ENCODE results near the gene HOXC4. TPM values are rescaled to one million over a fixed set of nuclear protein-coding genes. Genes with fewer than 3 reads are reported as not detected.
A peak's percentile ranks its signal among the peaks of the same experiment; 100 is the strongest.

The HOXC4 gene
- total RNA-seq, 1 experiment from 2014 or later: 4.7 TPM

DNA sequence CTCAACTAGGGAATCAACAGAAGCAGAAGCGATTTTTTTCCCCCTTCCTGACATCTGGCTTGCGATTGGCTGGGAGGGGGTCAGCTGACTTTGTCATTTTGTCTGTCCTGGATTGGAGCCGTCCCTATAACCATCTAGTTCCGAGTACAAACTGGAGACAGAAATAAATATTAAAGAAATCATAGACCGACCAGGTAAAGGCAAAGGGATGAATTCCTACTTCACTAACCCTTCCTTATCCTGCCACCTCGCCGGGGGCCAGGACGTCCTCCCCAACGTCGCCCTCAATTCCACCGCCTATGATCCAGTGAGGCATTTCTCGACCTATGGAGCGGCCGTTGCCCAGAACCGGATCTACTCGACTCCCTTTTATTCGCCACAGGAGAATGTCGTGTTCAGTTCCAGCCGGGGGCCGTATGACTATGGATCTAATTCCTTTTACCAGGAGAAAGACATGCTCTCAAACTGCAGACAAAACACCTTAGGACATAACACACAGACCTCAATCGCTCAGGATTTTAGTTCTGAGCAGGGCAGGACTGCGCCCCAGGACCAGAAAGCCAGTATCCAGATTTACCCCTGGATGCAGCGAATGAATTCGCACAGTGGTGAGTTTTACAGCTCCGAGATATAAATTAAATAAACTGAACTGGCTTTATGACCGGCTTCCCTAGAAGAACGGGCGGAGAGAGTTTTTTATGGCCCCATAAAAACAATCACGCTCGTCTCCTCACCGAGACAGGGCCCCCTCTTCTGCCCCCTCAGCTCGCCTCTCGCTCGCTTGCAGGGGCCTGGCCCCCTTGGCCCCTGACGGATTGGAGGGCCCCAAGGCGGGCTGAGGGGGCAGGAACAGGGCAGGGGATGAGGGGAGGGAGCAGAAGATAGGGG is 25.1 kb upstream of the HOXC4 start, which contains the start of gene HOXC6:
HOXC6 (plus strand) TSS at position 127 of the 888 bp plus-strand sequence; CDS start at position 209, 82 bp downstream.
- no peak for DNase-seq (ENCODE audit: low read depth)

DNA sequence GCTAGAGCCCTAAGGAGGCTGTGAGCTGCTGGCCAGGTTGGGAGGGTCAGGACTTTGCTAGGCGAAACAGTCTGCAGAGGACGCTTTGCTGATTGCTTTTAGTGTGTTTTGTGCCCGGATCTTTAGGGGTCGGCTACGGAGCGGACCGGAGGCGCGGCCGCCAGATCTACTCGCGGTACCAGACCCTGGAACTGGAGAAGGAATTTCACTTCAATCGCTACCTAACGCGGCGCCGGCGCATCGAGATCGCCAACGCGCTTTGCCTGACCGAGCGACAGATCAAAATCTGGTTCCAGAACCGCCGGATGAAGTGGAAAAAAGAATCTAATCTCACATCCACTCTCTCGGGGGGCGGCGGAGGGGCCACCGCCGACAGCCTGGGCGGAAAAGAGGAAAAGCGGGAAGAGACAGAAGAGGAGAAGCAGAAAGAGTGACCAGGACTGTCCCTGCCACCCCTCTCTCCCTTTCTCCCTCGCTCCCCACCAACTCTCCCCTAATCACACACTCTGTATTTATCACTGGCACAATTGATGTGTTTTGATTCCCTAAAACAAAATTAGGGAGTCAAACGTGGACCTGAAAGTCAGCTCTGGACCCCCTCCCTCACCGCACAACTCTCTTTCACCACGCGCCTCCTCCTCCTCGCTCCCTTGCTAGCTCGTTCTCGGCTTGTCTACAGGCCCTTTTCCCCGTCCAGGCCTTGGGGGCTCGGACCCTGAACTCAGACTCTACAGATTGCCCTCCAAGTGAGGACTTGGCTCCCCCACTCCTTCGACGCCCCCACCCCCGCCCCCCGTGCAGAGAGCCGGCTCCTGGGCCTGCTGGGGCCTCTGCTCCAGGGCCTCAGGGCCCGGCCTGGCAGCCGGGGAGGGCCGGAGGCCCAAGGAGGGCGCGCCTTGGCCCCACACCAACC is 23.9 kb upstream of the HOXC4 start:
- no peak for DNase-seq (ENCODE audit: low read depth)

DNA sequence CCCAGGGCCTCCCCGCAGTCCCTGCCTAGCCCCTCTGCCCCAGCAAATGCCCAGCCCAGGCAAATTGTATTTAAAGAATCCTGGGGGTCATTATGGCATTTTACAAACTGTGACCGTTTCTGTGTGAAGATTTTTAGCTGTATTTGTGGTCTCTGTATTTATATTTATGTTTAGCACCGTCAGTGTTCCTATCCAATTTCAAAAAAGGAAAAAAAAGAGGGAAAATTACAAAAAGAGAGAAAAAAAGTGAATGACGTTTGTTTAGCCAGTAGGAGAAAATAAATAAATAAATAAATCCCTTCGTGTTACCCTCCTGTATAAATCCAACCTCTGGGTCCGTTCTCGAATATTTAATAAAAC is 23.2 kb upstream of the HOXC4 start:
- no peak for DNase-seq (ENCODE audit: low read depth)

DNA sequence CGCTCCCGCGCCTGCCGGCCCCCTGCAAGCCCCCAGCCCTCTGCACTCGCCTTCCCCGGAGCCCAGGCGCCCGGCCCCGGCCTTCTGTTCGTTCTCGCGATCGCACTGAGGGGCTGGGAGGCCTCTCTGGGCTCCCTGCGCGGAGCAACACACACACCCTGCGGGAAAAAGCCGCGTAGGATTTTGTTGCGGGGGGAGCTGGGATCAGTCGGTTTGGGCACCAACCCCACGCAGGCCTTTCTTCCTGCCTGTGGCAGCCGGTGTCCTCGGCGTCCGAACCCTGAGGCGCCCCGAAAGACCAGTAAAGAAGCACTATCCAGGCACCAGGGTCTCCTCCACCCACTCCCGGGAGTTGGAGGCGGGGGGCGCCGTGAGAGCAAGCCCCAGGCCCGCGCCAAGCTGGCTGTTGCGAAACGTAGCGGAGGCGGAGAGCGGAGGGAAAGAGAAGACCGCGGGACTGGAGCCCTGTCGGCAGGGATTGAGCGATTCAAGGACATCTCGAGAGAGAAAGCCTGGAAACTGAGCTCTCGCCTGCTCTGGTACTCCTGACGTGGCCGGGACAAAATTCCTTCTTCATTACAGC is 22.7 kb upstream of the HOXC4 start:
- no peak for DNase-seq (ENCODE audit: low read depth)

DNA sequence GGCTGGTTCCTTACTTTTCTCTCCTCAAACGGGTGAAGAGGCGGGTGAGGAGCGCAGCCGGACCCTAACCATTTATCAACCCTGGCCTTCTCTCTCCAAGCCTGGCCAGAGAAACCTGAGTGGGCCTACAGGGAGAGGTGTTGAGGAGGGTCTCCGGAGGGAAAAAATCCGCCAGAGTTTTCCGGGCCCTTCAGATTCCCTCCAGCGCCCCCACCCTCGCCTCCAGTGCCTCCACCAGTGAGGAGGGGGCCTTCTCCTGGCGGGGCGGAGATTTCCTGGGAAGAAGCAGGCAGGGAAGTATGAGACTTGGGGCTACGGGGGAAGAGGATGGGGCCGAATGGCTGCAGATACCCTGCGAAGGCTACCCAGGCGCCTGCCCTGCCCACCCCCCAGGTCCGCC is 22.2 kb upstream of the HOXC4 start:
- DNase-seq (ENCODE audit: low read depth): no peak

DNA sequence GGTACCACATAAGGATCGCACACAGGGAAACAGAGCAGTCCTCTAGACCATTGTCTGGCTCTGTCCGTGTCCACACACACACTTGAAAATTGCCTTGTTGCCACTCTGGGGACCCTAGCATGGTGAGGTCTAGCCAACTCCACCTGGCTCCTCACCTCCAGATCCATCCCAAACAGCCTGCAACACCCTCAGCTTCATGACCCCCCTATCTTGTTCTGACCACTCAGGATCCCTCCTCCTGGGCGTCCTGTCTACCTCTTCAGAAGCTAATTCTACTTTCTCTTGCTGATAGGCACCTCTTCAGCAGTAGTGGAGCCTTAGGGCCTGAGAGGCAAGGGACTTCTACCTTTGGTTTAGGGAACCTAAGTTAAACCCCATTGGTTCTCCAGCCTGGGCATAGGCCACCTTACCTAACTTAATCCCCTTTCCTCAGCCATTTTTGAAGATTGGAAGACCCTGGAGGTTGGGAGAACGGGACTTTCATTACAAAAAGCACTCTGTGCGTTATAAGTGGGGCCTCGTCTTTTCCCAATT is 21.5 kb upstream of the HOXC4 start:
- no peak for DNase-seq (ENCODE audit: low read depth)

DNA sequence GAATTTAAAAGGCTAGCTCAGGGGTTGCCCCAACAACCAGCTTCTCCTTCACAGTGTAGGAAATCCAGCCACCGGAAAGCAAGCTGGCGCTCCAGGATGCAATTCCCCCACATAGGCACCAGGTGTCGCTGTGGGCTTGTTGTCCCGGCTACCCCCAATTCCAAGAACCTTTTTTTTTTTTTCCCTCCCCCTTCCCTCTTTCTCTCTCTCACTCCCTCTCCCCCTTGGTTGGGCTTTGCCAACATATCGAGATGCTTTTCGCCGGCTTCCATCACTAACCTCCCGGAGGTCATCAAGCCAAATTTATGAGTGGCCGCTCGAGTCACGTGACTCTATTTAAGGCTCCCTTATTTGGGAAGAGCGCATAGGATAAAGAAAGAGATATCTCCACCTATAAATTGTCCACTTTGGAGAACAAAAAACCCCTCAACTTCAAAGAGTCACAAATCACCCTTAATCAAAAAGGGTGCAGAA is 21.0 kb upstream of the HOXC4 start, which contains the start of gene HOXC5:
HOXC5 (plus strand) TSS at position 424 of the 474 bp plus-strand sequence. CDS start 73 bp downstream, outside the sequence.
- DNase-seq (ENCODE audit: low read depth): peak; percentile 86

DNA sequence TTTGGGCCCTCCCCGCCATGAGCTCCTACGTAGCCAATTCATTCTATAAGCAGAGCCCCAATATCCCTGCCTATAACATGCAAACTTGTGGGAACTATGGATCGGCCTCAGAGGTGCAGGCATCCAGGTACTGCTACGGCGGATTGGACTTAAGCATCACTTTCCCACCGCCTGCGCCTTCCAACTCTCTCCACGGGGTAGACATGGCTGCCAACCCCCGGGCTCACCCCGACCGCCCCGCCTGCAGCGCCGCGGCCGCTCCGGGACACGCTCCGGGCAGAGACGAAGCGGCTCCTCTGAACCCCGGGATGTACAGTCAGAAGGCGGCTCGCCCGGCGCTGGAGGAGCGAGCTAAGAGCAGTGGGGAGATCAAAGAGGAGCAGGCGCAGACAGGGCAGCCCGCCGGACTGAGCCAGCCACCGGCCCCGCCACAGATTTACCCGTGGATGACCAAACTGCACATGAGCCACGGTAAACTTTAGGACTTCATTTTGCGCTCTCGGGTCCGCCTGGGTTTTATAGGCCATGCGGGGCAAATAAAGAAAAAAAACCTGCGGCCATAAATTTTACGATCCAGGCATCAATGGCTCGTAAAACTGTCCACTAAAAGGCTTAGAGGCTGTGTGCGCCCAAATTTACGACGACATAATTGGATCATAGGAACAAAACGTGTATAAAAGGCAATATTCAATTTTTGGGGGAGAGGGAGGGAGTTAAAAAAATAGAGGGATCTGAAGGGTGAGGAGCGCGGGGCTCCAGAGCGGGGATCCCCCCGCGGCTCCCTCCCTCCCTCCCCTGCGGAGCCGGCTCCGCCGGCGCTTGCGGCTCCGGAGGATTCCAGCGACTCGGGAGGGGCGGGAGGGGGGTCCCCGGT is 20.3 kb upstream of the HOXC4 start:
- DNase-seq (ENCODE audit: low read depth): peak; percentile 80

DNA sequence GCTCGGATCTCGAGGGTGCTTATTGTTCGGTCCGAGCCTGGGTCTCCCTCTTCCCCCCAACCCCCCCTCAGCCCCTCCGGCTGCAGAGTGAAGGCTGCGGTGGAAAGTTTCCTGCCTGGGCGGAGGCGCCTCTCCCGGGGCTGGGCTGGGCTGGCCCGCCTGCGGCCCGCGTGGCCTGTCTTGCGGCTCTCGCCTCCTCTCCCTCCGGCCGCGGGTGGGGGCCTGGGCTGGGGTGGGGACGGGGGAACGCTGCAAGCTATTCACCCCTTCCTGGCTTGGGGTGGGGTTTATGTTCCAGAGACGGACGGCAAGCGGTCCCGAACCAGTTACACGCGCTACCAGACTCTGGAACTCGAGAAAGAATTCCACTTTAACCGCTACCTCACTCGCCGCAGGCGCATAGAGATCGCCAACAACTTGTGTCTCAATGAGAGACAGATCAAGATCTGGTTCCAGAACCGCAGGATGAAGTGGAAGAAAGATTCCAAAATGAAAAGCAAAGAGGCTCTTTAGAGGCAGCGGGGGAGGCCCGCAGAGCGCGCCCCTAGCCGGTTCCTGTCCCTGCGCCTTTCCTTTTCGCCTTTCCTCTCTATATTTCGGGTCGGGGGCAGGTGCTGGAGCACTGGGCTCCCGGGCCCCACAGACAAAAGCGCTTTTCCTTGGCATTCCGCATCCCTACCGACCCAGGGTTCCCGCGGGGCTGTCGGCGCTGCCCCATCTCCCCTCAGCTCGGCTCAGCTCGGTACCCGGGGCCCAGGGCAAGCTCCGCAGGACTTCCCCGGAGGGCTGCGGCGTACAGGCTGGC is 19.5 kb upstream of the HOXC4 start:
- no peak for DNase-seq (ENCODE audit: low read depth)

DNA sequence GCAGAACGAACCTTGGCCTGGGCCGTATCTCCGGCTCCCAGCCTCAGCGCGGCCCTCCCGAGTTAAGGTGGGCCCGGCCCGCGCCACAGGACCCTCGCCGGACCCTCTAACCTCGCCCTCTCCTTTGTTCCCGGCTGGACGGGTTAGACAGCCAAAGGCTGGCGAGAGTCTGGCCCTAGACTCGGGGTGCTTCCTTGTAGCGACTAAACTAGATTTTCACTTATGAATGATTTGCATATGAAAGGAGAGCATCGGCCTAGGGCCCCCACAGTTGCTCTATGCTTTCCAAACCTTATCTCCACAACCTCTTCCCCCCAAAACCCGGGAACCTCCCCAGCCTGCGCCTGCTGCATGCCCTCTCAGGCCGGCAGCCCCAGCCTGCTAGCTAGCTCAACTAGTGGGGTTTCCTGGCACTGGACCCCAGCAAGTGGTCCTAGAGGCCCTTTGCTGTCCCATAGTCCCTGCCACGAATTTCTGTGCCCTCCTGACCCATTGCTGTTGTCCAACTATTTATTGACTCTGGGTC is 18.8 kb upstream of the HOXC4 start:
- no peak for DNase-seq (ENCODE audit: low read depth)

DNA sequence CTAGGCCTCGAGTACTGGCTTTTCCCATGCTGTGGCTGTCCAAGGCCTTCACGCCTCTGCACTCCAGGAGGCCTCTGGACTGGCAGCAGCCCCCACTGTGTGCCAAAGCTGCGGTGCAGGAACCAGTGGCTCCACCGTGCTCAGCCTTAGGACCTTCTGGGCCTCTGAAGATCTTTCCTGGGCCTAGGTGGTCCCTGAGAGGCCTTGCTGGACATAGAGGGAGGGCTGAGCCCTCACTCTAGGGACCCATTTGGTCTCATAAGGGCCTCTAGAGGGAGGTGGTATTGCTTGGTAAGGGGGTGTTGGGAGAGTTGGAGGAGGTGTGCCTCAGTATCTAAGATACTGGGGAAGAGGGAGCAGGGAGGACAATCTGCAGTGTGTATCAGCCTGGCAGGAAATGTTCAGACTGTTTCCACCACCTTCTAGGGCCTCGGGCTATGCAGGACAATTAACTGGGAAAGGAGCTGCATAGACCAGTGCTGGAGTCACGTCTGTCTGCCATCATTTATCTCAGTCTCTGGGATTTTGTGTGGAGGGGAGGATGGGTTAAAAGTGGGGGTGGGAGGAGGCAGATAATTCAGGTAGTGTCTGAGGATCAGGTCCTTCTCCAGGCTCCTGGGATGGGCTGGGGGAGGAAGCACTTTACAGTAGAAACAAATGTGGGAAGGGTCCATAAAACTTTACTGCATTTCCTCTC is 17.9 kb upstream of the HOXC4 start:
- no peak for DNase-seq (ENCODE audit: low read depth)

DNA sequence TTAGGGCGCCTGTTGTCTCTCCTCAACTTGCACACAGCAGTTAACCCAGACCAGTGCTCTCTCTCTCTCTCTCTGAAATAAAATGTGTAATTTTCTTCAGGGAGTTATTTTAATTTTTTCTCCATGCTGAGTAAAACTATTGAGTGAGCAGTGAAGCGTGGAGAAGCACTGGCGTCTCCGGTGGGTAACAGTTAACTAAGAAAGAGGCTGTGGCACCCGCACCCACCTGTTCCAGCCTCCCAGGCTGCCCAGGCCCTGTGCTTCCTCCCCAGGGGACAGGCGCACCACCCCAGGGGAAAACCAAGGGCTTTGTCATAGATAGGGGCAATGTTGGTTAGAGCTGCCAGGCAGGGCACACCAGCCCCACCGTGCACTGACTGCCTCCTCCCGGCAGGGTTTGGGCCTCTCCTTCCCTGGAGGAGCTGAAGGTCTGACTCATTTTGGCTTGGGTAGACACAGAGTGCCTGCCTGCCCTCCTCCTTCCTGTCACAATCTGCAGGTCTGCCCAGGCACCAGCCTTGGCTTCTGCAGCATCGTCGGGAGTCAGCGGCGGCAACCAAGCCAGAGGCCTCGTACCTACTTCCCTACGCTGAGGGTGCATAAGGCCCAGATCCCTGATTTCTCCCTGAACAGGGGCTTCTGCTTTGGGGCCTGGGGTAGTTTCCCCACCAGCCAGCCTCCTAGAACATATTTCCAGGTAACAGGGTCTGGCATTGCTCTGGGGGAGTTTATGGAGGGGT is 16.8 kb upstream of the HOXC4 start:
- peak; percentile 92 for DNase-seq (ENCODE audit: low read depth)

DNA sequence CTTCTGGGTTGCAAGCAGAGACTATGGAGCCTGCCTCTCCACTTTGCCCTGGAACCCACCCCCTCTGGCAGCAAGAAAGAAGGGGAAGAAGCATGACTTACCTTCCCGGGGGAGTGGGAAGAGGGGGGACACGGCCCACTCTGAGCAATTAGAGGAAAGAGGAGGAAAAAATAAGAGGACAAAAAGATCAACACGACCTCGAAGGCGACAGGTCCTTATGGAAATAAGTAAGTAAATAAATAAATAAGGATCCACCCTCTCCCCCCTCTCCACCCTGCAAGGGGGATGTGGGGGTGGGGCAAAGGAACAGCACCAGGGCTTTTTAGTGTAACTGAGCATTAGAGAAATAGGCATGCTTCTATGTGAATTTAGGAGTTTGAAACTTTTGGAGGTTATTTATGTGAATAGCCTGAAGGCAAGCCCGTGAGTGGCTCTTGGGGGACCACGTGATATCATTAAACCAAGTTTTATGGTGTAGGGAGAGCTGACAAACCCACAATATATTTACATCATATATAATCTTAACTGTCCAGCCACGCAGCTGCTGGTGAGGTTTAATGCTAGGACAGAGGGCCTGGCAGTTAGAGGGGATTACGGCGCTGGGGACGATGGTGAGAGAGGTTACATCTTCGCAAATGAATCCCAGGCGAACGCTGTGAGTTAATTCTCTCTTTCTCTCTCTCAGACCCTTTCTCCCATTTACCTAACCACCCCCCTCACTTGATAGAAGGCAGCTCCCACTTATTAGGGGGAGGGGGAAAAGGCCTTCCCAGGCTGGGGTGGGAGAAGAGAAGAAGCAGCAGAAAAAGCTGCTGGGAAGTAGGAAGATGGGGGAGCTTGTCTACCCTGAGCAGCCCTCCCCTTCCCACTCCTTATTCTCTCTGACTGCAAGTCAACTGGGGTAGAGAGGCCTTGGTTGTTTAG is 16.0 kb upstream of the HOXC4 start:
- DNase-seq (ENCODE audit: low read depth): no peak

DNA sequence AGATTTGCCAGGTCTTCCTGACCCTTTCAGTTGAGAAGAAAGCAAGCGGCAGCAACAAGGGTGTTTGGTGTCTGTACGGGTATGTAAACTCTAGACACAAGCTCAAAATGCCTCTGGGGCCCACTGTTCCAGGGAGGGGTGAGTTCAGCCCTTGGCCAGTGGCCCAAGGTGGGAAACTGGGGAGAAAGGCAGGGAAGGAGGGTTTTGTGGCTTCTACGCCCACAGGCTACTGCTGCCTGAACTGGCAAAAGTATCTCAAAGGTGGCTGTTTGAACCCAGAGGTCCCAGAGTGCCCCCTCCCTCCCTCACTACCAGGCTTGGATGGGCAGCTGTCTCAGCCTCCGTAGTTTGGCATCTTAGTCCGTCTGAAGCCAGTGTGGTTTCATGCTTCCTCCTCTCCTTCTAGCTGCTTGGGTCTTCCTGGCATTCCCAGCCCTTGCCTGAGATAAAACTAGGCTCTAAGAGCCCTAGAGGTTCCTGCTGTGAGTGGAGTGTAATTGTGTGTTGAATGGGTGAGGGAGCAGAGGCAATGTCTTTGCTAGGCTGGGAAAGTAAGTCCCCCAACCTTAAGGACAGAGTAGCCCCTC is 15.3 kb upstream of the HOXC4 start:
- DNase-seq (ENCODE audit: low read depth): no peak

DNA sequence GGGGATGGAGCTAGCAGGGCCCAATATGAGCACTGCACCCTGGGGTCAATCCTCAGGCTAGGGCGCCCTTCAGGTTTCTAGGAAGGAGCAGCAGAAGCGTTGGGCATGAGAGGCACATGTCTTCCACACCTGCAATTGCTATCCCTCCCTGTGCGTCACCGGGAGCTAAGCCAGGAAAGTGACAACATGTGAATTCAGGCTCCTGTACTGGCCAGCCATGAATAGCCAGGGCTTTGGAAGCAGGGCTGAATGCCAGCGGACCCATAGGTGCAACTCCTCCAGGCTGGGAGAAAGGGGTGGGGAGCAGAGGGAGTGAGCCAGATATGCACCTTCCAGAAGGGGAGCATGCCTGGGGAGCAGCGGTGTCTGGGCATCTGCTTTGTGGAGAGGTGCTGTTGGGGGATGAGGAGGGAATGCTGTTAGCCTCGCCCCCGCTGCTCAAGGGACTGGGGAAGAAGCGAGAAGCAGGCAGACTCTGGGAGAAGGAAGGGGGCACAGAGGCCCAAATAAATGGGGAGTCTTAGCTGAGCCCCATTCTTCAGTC is 14.7 kb upstream of the HOXC4 start:
- peak; percentile 64 for DNase-seq (ENCODE audit: low read depth)

DNA sequence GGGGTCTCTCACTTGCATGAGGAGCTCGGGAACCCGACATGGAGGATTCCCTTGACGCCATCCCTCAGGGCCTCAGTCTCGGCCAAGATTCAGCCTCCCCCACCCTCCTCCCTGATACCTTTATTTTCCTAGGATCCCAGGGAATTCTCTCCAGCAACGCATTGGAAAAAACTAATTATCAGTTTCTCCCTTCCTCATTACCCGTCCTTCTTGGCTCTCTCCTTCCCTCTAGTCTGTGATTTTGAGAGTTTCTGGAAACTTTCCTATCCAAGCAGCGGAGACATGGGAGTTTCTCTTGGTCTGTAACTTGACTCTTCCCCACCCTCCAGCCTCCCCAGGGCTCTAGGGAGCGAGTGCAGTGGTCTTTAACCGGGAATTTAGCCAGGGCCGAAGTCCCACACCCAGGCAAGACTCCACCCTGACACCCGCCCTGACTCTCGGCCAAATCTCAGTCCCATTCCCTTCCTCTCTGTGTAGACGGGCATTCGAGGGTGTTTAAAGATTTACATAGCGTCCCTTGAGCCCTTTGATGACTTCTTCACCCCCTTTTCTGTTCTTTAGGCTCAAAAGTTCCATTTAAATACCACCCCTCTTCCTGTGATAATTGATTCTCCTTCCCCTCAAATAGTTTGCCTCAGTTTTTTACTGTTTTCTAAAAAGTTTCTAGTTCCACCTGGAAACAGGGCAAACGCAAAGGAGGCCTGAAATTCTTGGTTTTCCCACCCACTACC is 14.1 kb upstream of the HOXC4 start:
- peak; percentile 27 for DNase-seq (ENCODE audit: low read depth)

Data from Daoy (cell line).